Measurements from ENCODE around the gene PLP1. TPM values are rescaled to one million over a fixed set of nuclear protein-coding genes. Genes with fewer than 3 reads are reported as not detected.

Gene PLP1
- total RNA-seq, 1 experiment from 2014 or later, result 88.3 TPM

- Mint-ChIP-seq H3K36me3 (ENCODE audit: insufficient read depth in 1 of 3, low read depth in 3 of 3) (peaks cover 51 to 59% (median 52%) of the 10 kb centered on the region in 3 experiments), H3K27ac (peak overlapping the region; percentile 8 to 71 (median 68); a peak in 6 of 7 replicates), H3K4me3 (peak overlapping the region; percentile 19 to 93; a peak in 3 of 5 replicates), H3K27me3 (ENCODE audit: low read depth) (no peaks in the 10 kb centered on the region; the same call in 1 of the 2 replicates), H3K4me1 (peaks cover 34 to 51% of the 10 kb centered on the region in 2 experiments), H3K9me3 (peaks cover 0 to 38% of the 10 kb centered on the region in 2 experiments; a peak in 2 of 5 replicates)
- Histone ChIP-seq H4K8ac (replicated peaks; ENCODE audit: insufficient read length, low read depth, low read length) (no peak overlapping the region), H3T11ph (ENCODE audit: low read length) (no peak overlapping the region), H3K56ac (ENCODE audit: insufficient read length, low read depth, low read length) (no peak overlapping the region), H3K4me2 (ENCODE audit: insufficient read depth, insufficient read length, low read length) (peak overlapping the region; percentile 82), H4K20me1 (ENCODE audit: control insufficient read depth, insufficient read depth, insufficient read length) (no peaks in the 10 kb centered on the region), H3K27ac (ENCODE audit: insufficient read length, low read depth, low read length) (no peak overlapping the region), H2BK20ac (ENCODE audit: low read depth, low read length, poor library complexity, severe bottlenecking) (no peak overlapping the region), H3K4ac (ENCODE audit: low read depth, low read length) (no peak overlapping the region), H4K5ac (ENCODE audit: insufficient read length, low read depth, low read length) (no peak overlapping the region), H2BK5ac (ENCODE audit: insufficient read length, low read length) (no peak overlapping the region), H2AFZ (ENCODE audit: low read length) (no peak overlapping the region), H4K91ac (ENCODE audit: insufficient read length, low read depth, low read length) (no peak overlapping the region), H3K9ac (ENCODE audit: extremely low read depth, insufficient read length, low read length) (no peak overlapping the region), H3K23me2 (ENCODE audit: insufficient read length, low read depth, low read length, poor library complexity, severe bottlenecking) (peaks cover 9% of the 10 kb centered on the region), H3K23ac (ENCODE audit: insufficient read length, low read depth, low read length) (no peak overlapping the region), H3K27me3 (ENCODE audit: insufficient read depth, low read length) (no peaks in the 10 kb centered on the region), H2BK15ac (ENCODE audit: low read depth, low read length) (no peak overlapping the region), H3K79me1 (ENCODE audit: insufficient read depth, low read depth, low read length, poor library complexity, severe bottlenecking) (no peaks in the 10 kb centered on the region), H2BK12ac (ENCODE audit: insufficient read length, low read depth, low read length) (no peak overlapping the region), H3K4me1 (ENCODE audit: insufficient read depth, low read length) (0 out of 2 replicates have a peak, but pooled peaks cover 3% of the 10 kb centered on the region), H3K18ac (ENCODE audit: insufficient read length, low read depth, low read length) (no peak overlapping the region), H3K79me2 (ENCODE audit: insufficient read depth, low read length) (peaks cover 44% of the 10 kb centered on the region; the same call in 1 of the 2 replicates), H3K14ac (ENCODE audit: insufficient read depth, low read length) (no peak overlapping the region), H3K9me3 (ENCODE audit: control insufficient read depth, low read depth, low read length) (no peaks in the 10 kb centered on the region), H2AK5ac (ENCODE audit: insufficient read length, low read length) (no peak overlapping the region), H2BK120ac (ENCODE audit: low read depth, low read length, poor library complexity, severe bottlenecking) (no peak overlapping the region)
- no CpG with 5 or more reads among the region's 2 CpGs for WGBS (ENCODE audit: extremely low coverage, insufficient read length, low lambda C conversion rate)
- no peak for DNase-seq
- TF ChIP-seq CTCF (conservative IDR thresholded peaks at IDR 0.05), result no peak
Observed at GRCh38 chrX:103747163-103747562, 29.5 kb upstream of the PLP1 start.

All from H9 (cell line).